ENCODE measurements around the gene HSPB7. TPM values are rescaled to one million over a fixed set of nuclear protein-coding genes. Genes with fewer than 3 reads are reported as not detected.
A peak's percentile ranks its signal among the peaks of the same experiment; 100 is the strongest.

Gene HSPB7
- polyA plus RNA-seq, 3 donors: not detected

DNA sequence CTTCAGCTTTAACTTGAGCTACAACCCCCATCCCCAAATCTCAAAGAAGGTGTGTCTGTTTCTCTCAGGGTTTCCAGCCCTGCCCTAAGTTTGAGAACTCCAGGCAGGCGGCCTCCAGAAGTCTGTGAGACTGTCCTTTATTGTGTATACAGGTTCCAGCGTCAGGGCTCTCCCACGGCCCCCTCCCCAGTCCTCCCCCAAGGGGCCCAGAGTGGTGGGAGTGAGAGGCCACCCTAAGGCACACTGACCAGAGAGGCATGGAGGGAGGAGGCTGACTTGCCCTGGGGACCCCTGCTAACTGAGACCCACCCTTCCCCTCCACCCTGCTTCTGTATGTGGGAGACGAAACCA, 4.0 kb downstream of the HSPB7 start:
- DNase-seq: no peak
- Histone ChIP-seq H2AFZ (ENCODE audit: insufficient read depth, low read depth, low read length, poor library complexity, severe bottlenecking) (no peak overlapping the region), H3K27me3 (ENCODE audit: control insufficient read depth in 2 of 2, insufficient read depth in 2 of 2, low read length in 2 of 2) (no peaks in the 10 kb centered on the region), H3K4me3 (replicated peaks in 1 of 3; ENCODE audit: low read depth in 2 of 3, low read length in 3 of 3) (no peak overlapping the region), H3K9me3 (replicated peaks in 1 of 2; ENCODE audit: control insufficient read depth in 1 of 2, insufficient read depth in 1 of 2, low read length in 2 of 2) (no peaks in the 10 kb centered on the region), H3K4me2 (replicated peaks; ENCODE audit: extremely low read depth, low read length, poor library complexity, severe bottlenecking) (no peak overlapping the region), H3K79me2 (ENCODE audit: insufficient read depth, low read length) (no peaks in the 10 kb centered on the region), H3K9ac (ENCODE audit: insufficient read depth, low read length, poor library complexity, severe bottlenecking) (no peak overlapping the region), H4K20me1 (ENCODE audit: insufficient read depth, low read length) (no peaks in the 10 kb centered on the region), H3K36me3 (replicated peaks in 1 of 2; ENCODE audit: control insufficient read depth in 1 of 2, insufficient read depth in 2 of 2, low read length in 2 of 2) (no peaks in the 10 kb centered on the region), H3K4me1 (ENCODE audit: control insufficient read depth in 1 of 2, insufficient read depth in 2 of 2, low read length in 2 of 2) (peaks cover 13 to 22% of the 10 kb centered on the region in 2 donors), H3K27ac (ENCODE audit: low read depth in 1 of 2, low read length in 2 of 2) (no peak overlapping the region)
- Mint-ChIP-seq H3K36me3 (no peaks in the 10 kb centered on the region), H3K27me3 (ENCODE audit: low read depth in 3 of 3) (peaks cover 12 to 14% (median 13%) of the 10 kb centered on the region in 3 donors), H3K9me3 (no peaks in the 10 kb centered on the region), H3K4me1 (peaks cover 15% of the 10 kb centered on the region), H3K4me3 (peak overlapping the region in 1 of 2 donors; percentile 21), H3K27ac (peak overlapping the region in 2 of 7 donors; percentile 32 to 58)
- WGBS (ENCODE audit: insufficient coverage): no CpG with 5 or more reads among the region's 4 CpGs
- TF ChIP-seq, protein P1, sequence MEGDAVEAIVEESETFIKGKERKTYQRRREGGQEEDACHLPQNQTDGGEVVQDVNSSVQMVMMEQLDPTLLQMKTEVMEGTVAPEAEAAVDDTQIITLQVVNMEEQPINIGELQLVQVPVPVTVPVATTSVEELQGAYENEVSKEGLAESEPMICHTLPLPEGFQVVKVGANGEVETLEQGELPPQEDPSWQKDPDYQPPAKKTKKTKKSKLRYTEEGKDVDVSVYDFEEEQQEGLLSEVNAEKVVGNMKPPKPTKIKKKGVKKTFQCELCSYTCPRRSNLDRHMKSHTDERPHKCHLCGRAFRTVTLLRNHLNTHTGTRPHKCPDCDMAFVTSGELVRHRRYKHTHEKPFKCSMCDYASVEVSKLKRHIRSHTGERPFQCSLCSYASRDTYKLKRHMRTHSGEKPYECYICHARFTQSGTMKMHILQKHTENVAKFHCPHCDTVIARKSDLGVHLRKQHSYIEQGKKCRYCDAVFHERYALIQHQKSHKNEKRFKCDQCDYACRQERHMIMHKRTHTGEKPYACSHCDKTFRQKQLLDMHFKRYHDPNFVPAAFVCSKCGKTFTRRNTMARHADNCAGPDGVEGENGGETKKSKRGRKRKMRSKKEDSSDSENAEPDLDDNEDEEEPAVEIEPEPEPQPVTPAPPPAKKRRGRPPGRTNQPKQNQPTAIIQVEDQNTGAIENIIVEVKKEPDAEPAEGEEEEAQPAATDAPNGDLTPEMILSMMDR (IDR thresholded peaks at IDR 0.05): no peak
- intact Hi-C loops (cut with micrococcal nuclease): loop anchor here in 1 of 2 donors (2.0 to 10.0 kb wide), 2 partner anchors 41 to 171 kb away; no protein-coding TSS in a partner anchor

DNA sequence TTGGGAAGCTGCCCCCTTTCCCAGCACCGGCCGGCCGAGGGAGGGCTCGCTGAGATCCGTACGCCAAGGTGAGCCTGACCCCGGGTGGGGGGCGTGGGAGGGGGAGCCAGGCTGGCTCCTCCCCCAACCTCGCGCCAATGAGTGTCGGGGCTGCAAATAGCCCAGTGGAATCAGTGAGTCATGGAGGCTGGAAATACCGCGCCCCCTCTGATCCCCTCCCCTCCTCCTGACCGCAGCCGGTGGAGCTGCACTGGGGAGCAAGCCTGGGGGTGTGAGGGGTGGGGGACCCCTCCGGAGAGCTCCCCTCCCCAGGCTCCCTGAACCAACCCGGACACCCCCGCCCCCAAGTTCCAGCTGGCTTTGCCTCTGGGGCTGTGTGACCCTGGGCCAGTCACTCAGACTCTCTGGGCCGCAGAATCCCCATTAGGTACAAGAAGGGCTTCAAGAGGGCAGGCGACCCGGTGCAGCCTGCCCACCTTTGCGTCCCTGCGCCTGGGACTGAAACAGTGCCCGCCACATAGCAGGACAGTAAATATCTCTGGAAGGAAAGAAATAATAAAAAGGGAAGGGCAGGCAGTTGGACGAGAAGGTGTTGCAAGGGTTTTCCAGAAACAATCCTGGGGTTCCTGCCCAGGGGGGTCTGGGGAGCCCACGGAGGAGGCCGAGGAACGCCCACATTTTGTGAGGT, 4.5 kb downstream of the HSPB7 start:
- H3K36me3 ChIP-seq (replicated peaks in 1 of 2; ENCODE audit: control insufficient read depth in 1 of 2, insufficient read depth in 2 of 2, low read length in 2 of 2): no peaks in the 10 kb centered on the region
- H3K9ac ChIP-seq (ENCODE audit: insufficient read depth, low read length, poor library complexity, severe bottlenecking): peak overlapping the region; percentile 76
- peak overlapping the region; percentile 38 to 75 (median 40) for H3K4me3 ChIP-seq (replicated peaks in 1 of 3; ENCODE audit: low read depth in 2 of 3, low read length in 3 of 3)
- H3K79me2 ChIP-seq (ENCODE audit: insufficient read depth, low read length): no peaks in the 10 kb centered on the region
- no peaks in the 10 kb centered on the region for H3K36me3 Mint-ChIP-seq
- no peaks in the 10 kb centered on the region for H3K27me3 ChIP-seq (ENCODE audit: control insufficient read depth in 2 of 2, insufficient read depth in 2 of 2, low read length in 2 of 2)
- H3K4me1 ChIP-seq (ENCODE audit: control insufficient read depth in 1 of 2, insufficient read depth in 2 of 2, low read length in 2 of 2): peaks cover 13 to 22% of the 10 kb centered on the region in 2 donors
- peak overlapping the region in 2 of 7 donors; percentile 32 to 58 for H3K27ac Mint-ChIP-seq
- TF ChIP-seq, protein P1 (IDR thresholded peaks at IDR 0.05): no peak
- H3K9me3 Mint-ChIP-seq: no peaks in the 10 kb centered on the region
- H3K27me3 Mint-ChIP-seq (ENCODE audit: low read depth in 3 of 3): peaks cover 12 to 14% (median 13%) of the 10 kb centered on the region in 3 donors
- peak overlapping the region; percentile 87 for H3K4me2 ChIP-seq (replicated peaks; ENCODE audit: extremely low read depth, low read length, poor library complexity, severe bottlenecking)
- H4K20me1 ChIP-seq (ENCODE audit: insufficient read depth, low read length): no peaks in the 10 kb centered on the region
- no peaks in the 10 kb centered on the region for H3K9me3 ChIP-seq (replicated peaks in 1 of 2; ENCODE audit: control insufficient read depth in 1 of 2, insufficient read depth in 1 of 2, low read length in 2 of 2)
- 56% methylated on average over 12 of the region's 28 CpGs for WGBS (ENCODE audit: insufficient coverage)
- intact Hi-C loops (cut with micrococcal nuclease): loop anchor here in 1 of 2 donors (2.0 to 10.0 kb wide), 2 partner anchors 41 to 171 kb away; no protein-coding TSS in a partner anchor
- H3K27ac ChIP-seq (ENCODE audit: low read depth in 1 of 2, low read length in 2 of 2): peak overlapping the region in 1 of 2 donors; percentile 48
- peak overlapping the region; percentile 90 for H2AFZ ChIP-seq (ENCODE audit: insufficient read depth, low read depth, low read length, poor library complexity, severe bottlenecking)
- H3K4me3 Mint-ChIP-seq: peak overlapping the region; percentile 62 to 79
- peak; percentile 50 to 82 (median 53) for DNase-seq
- peaks cover 15% of the 10 kb centered on the region for H3K4me1 Mint-ChIP-seq
